OCI-LY7 (cell line): Measurements from ENCODE around the gene CHST14.

Source experiments
- EZH2phosphoT487 ChIP-seq: fragments of 200-600 bp; sonication (generic); IDR thresholded peaks from 2 replicates; pipeline ENCODE4 v1.6.1; 2018; ENCODE audit warnings: low read depth, borderline replicate concordance, mild to moderate bottlenecking, mixed run types, antibody characterized with exemption, low read length, moderate library complexity, mixed read lengths
- TF ChIP-seq, protein P1 (sequence below): fragments of 200-600 bp; sonication (generic); conservative IDR thresholded peaks from 2 replicates; pipeline ENCODE4 v1.5.1; 2014; ENCODE audit warnings: mild to moderate bottlenecking, antibody characterized with exemption, low read length, moderate library complexity, mixed read lengths

DNA sequence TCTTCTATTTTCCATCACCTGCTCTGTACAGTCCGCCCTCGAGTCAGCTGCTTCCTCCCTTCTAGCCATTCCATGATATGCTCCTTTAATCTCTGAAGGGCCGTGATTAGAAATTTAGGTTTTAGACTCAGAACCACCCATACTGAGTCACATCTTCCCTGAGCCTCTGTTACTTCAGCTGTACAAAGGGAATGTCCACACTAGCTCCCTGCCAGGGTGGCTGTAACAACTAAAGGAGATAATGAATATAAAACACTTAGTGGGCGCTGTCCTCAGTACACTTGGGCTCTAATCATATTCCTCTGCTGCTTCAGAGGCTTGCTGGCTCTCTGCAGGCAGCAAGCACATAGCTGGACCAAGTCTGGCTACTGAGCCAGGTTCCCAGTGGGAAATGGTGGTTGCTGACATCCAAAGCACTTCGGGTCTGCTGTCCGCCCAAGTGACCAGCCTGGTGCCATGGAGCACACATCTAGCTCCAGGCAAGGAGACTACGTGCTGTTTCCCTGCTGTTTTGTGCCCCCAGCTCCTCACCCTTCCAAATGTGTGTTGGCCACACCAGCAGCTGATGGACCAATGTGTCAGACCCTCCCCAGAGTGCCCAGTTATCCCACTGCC is 901 bp upstream of the CHST14 start:
- TF ChIP-seq, protein P1, sequence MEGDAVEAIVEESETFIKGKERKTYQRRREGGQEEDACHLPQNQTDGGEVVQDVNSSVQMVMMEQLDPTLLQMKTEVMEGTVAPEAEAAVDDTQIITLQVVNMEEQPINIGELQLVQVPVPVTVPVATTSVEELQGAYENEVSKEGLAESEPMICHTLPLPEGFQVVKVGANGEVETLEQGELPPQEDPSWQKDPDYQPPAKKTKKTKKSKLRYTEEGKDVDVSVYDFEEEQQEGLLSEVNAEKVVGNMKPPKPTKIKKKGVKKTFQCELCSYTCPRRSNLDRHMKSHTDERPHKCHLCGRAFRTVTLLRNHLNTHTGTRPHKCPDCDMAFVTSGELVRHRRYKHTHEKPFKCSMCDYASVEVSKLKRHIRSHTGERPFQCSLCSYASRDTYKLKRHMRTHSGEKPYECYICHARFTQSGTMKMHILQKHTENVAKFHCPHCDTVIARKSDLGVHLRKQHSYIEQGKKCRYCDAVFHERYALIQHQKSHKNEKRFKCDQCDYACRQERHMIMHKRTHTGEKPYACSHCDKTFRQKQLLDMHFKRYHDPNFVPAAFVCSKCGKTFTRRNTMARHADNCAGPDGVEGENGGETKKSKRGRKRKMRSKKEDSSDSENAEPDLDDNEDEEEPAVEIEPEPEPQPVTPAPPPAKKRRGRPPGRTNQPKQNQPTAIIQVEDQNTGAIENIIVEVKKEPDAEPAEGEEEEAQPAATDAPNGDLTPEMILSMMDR = no peak
- no peak for TF ChIP-seq EZH2phosphoT487
